Panc1 (cell line): ENCODE data around the gene RPAP3.

Source experiments
- CTCF ChIP-seq: fragments of 450-650 bp; IDR thresholded peaks from 2 replicates; pipeline ENCODE4 v1.5.1; 2017; ENCODE audit warnings: mild to moderate bottlenecking
- POLR2AphosphoS5 ChIP-seq: IDR thresholded peaks from 2 replicates; pipeline ENCODE4 v1.6.1; 2012; ENCODE audit warnings: mild to moderate bottlenecking, low read depth, low read length, moderate library complexity

GRCh38 chr12:47747596-47748506 lies 42.0 kb upstream of the RPAP3 start:
- TF ChIP-seq CTCF (no peak), POLR2AphosphoS5 (no peak)
